Right cardiac atrium (tissue), 5 donors: Measurements from ENCODE around the gene CDYL. TPM values are rescaled to one million over a fixed set of nuclear protein-coding genes. Genes with fewer than 3 reads are reported as not detected.

Experiments
- ATAC-seq, 2 donors: fragments of 200-7000 bp; cut with Tn5 transposase; one replicate each; pipeline versions ENCODE4 v1.8.0 to v1.9.1; 2020; ENCODE audit warnings: moderate library complexity in 2 of 2, mild to moderate bottlenecking in 1 of 2
- DNase-seq, 3 donors: peaks; one replicate each; pipeline ENCODE4 v3.0.0-alpha.2; 2020
- H3K27ac ChIP-seq: one replicate; pipeline ENCODE4 v1.5.1; 2013; ENCODE audit warnings: mild to moderate bottlenecking, low read length, control low read depth, moderate library complexity
- H3K27me3 ChIP-seq: one replicate; pipeline ENCODE4 v1.6.1; 2013; ENCODE audit not compliant: control insufficient read depth, insufficient read depth
- H3K4me1 ChIP-seq: one replicate; pipeline ENCODE4 v1.6.1; 2013; ENCODE audit warnings: low read length; ENCODE audit not compliant: control insufficient read depth, insufficient read depth
- H3K4me3 ChIP-seq: one replicate; pipeline ENCODE4 v1.5.1; 2013; ENCODE audit warnings: low read length, control low read depth
- H3K9me3 ChIP-seq: one replicate; pipeline ENCODE4 v1.6.1; 2013; ENCODE audit warnings: low read length; ENCODE audit not compliant: control insufficient read depth
- WGBS: extraction: QIAGEN DNeasy Blood & Tissue Kit; methylation state at CpG from one replicate; pipeline ENCODE4 v1.1.7; 2013; 5-methylcytosine and 5-hydroxymethylcytosine counted together
- intact Hi-C, 4 donors: fragments of 100-400 bp; cut with DNase I; formaldehyde crosslinking; loops; one replicate each; pipeline versions ENCODE4 v1.11.0 to v1.14.0; 2022 to 2023
- polyA plus RNA-seq: library from polyadenylated mRNA; stranded (reverse); fragments of 200-250 nt; gene quantifications from one replicate; pipeline ENCODE4 v1.2.3, GENCODE V29; 2013
- total RNA-seq, 4 donors: library from RNA; stranded (reverse); fragmentation: NEBNext Ultra II Directional; extraction: Animal tissue kit (Norgen Biotek cat#: 25700); gene quantifications; one replicate each; pipeline ENCODE4 v1.2.1, GENCODE V29; 2021
- donor health status: healthy with polysubstance abuse.
- donor health status: DM: no; HTN: yes; CAD: no.
- donor health status: DM: no; HTN: no; CAD: no.
- donor health status: DM: no; HTN: yes; CAD: no; lungs with severe emphysema.
- donor health status: DM: yes; HTN: yes; CAD: no.

The CDYL gene
- total and polyA plus RNA-seq, 5 donors = 6.0 to 42.0 (median 36.1) TPM

DNA sequence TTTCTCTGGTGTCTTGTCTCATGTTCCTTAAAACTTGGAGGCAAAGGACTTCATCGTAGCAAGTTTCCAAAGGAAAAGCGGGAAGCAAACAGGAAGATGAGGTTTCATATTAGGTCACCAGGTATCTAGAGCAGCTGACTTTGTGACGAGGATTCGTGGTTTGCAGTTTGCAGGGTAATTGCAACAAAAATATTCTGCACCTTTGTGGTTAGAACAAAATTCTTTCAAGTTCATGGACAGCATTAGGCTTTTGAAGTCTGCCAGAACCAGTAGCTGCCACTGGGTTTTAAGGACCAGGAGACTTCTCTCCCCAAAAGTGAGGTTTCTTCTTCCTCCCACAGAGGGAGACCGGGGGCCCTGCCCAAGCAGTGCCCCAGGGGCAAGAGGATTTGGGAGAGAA lies 164.2 kb downstream of the CDYL start:
- intact Hi-C loops = no loop called here
- DNase-seq (no peak), ATAC-seq (no peak)
- H3K27me3 ChIP-seq = no peaks in the 10 kb centered on the region
- 73% methylated on average over 5 of the region's 5 CpGs for WGBS
- peaks cover 4% of the 10 kb centered on the region for H3K4me1 ChIP-seq
- no peak overlapping the region for H3K4me3 ChIP-seq
- no peak overlapping the region for H3K27ac ChIP-seq
- no peaks in the 10 kb centered on the region for H3K9me3 ChIP-seq

- ATAC-seq = peak; percentile 71 to 82
- intact Hi-C loops = no loop called here
- H3K27ac ChIP-seq = no peak overlapping the region
- H3K4me1 ChIP-seq = peaks cover 4% of the 10 kb centered on the region
- H3K9me3 ChIP-seq = no peaks in the 10 kb centered on the region
- WGBS = 40% methylated on average over 6 of the region's 6 CpGs
- DNase-seq = no peak
- H3K27me3 ChIP-seq = no peaks in the 10 kb centered on the region
- no peak overlapping the region for H3K4me3 ChIP-seq
Measured at GRCh38 chr6:4941782-4942672, 165.8 kb downstream of the CDYL start.

DNA sequence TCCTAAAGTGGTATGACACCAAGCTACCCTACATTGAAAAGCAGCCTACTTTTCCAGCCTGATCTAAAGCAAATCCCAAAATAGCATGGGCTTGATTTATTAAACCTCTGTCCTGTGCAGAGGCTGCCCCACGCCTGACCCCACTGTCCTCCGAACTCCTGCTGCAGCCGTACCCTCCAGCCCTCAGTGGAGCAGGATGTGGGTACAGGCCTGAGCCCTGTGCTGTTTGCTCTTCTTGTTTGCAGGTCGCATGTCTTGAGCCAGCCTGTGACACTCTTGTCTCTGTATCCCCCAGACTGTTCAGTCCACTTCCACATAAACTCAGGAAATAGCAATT lies 166.4 kb downstream of the CDYL start:
- no peak overlapping the region for H3K27ac ChIP-seq
- WGBS = 76% methylated on average over 4 of the region's 4 CpGs
- H3K4me3 ChIP-seq = no peak overlapping the region
- H3K9me3 ChIP-seq = no peaks in the 10 kb centered on the region
- ATAC-seq (peak; percentile 42 to 47), DNase-seq (no peak)
- H3K4me1 ChIP-seq = peaks cover 4% of the 10 kb centered on the region
- intact Hi-C loops = no loop called here
- H3K27me3 ChIP-seq = no peaks in the 10 kb centered on the region

DNA sequence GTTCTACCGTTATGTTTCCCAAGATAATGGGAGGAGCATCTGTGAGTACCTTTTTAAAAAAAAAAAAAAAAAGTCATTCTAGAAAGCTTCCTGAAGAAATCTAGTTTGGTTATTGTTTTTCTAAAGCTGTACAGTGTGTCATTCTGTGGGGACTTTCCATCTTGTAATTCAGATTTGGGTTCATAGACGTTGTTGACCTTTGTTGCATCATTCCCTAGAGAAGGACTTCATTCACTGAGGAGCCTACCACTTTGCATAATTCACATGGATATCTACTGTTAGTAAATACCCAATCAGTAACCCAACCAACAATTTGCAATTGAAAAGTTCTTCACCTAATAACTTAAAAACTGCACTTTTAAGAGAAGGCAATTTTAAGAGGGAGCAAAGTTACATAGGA lies 167.5 kb downstream of the CDYL start:
- no peak for DNase-seq
- Histone ChIP-seq H3K27ac (no peak overlapping the region), H3K9me3 (no peaks in the 10 kb centered on the region), H3K4me1 (peaks cover 4% of the 10 kb centered on the region), H3K27me3 (no peaks in the 10 kb centered on the region), H3K4me3 (no peak overlapping the region)
- intact Hi-C loops = no loop called here
- WGBS = 57% methylated on average over 2 of the region's 2 CpGs
- ATAC-seq = no peak

GRCh38 chr6:4944325-4944724 lies 168.1 kb downstream of the CDYL start:
- peaks cover 4% of the 10 kb centered on the region for H3K4me1 ChIP-seq
- DNase-seq (no peak), ATAC-seq (no peak)
- no peaks in the 10 kb centered on the region for H3K9me3 ChIP-seq
- intact Hi-C loops = no loop called here
- H3K27ac ChIP-seq = no peak overlapping the region
- H3K4me3 ChIP-seq = no peak overlapping the region
- no peaks in the 10 kb centered on the region for H3K27me3 ChIP-seq
- 96% methylated on average over 8 of the region's 8 CpGs for WGBS

DNA sequence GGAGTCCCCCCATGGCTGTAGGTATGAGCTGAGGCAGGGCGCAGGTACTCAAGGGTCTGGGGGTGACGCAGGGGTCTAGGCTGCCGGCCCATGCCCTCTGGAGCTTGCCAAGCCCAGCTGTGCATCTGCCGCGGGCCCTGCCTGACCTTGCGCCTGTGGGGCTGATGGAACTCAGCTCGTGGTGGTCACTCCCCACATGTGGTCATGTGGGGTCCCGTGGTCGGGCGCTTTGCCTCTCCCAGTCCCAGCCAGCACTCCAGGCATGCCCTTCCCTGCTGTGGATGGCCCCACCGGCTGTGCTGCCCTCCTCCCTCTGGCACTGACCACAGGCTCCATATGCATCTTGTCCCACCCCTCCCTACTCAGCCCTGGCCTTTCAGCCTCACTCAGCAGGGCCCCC lies 170.3 kb downstream of the CDYL start:
- Histone ChIP-seq H3K27ac (no peak overlapping the region), H3K4me3 (no peak overlapping the region), H3K9me3 (no peaks in the 10 kb centered on the region), H3K27me3 (no peaks in the 10 kb centered on the region), H3K4me1 (peaks cover 4% of the 10 kb centered on the region)
- ATAC-seq = peak in 1 of 2 donors; percentile 10
- DNase-seq = no peak
- 91% methylated on average over 11 of the region's 11 CpGs for WGBS
- intact Hi-C loops = no loop called here

DNA sequence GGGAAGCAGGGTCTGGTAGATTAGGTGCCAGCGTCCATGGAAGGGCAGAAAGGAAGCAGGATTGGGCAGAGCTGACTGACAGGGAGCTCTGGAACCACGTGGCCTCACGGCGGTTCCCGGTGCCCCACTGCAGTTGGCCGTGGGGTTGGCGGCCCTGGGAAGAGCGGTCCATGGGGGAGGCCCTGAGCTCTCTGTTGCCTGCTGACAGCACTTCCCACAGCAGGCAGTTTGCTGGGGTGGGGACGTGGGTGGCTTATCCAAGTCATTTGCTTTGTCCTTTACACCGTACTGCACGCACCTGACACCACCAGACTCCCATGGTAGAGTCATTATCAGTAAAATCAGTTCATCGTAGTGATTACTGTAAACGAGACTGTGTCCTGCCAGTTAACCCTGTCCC lies 171.5 kb downstream of the CDYL start:
- H3K9me3 ChIP-seq = no peaks in the 10 kb centered on the region
- ATAC-seq (no peak), DNase-seq (peak in 1 of 3 donors; percentile 41)
- no peaks in the 10 kb centered on the region for H3K27me3 ChIP-seq
- WGBS = 86% methylated on average over 13 of the region's 13 CpGs
- peaks cover 3% of the 10 kb centered on the region for H3K4me1 ChIP-seq
- intact Hi-C loops = no loop called here
- H3K4me3 ChIP-seq = no peak overlapping the region
- no peak overlapping the region for H3K27ac ChIP-seq

DNA sequence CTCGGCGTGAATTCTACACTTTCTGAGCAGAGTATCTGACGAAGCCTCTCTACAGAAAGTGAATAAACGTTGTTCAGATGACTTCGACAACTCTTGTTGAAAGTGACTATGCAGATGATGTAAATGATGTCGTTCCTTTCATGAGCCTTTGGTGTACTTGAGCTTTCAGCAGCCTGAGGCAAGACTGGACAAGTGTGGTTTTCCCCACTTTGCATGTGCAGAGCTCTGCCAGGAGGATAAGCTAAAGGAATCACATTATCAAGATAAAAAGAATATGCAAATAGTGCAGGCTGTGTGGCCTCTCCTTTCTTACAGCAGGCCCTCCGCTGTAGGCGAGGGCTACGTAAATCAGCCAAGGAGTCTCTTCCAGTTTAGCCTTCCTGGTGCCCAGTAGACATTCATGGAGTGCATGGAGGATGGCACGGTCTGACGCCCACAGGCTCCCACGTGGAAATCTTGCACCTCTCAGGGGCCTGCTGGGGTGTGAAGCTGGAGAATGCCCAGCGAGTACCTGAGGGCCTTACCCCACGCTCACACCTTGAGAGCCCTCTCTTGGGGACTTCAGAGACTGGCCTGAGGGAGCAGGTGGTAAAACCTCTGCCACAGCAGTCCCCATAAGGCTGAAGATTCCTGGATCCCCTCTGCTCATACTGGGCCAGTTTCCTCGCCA lies 172.7 kb downstream of the CDYL start:
- ATAC-seq = no peak
- intact Hi-C loops = no loop called here
- 86% methylated on average over 15 of the region's 15 CpGs for WGBS
- DNase-seq = no peak
- H3K27ac ChIP-seq = no peak overlapping the region
- no peaks in the 10 kb centered on the region for H3K9me3 ChIP-seq
- H3K4me1 ChIP-seq = no peaks in the 10 kb centered on the region
- no peaks in the 10 kb centered on the region for H3K27me3 ChIP-seq
- no peak overlapping the region for H3K4me3 ChIP-seq

- no peaks in the 10 kb centered on the region for H3K4me1 ChIP-seq
- no peaks in the 10 kb centered on the region for H3K27me3 ChIP-seq
- H3K4me3 ChIP-seq = no peak overlapping the region
- no peak overlapping the region for H3K27ac ChIP-seq
- WGBS = 98% methylated on average over 11 of the region's 11 CpGs
- DNase-seq = no peak
- no peak for ATAC-seq
- no peaks in the 10 kb centered on the region for H3K9me3 ChIP-seq
- intact Hi-C loops = no loop called here
Measured at GRCh38 chr6:4950076-4950475, 173.9 kb downstream of the CDYL start.

- Histone ChIP-seq H3K27ac (no peak overlapping the region), H3K9me3 (no peaks in the 10 kb centered on the region), H3K4me3 (no peak overlapping the region), H3K27me3 (no peaks in the 10 kb centered on the region), H3K4me1 (no peaks in the 10 kb centered on the region)
- 92% methylated on average over 14 of the region's 14 CpGs for WGBS
- intact Hi-C loops = no loop called here
- no peak for ATAC-seq
- no peak for DNase-seq
Measured at GRCh38 chr6:4950836-4951533, 174.8 kb downstream of the CDYL start.

DNA sequence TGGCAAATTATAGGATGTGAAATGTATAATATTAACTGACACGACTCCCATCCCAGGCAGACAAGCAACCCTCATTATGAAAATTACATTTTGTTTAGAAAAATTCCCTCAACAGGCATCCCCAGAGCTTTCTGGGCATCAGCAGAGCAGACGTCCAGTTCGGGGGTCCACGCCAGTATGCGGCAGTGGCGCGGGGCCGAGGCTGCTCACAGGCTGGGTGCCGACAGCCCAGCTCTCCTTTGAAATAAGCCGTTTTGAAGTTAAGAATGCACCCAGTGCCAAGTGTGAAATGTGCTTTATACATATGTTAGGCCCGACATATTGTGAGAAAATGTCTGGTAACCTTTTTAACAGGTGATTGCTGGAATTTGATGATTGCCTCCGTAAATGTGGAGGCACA lies 177.2 kb downstream of the CDYL start:
- ATAC-seq (no peak), DNase-seq (no peak)
- no peaks in the 10 kb centered on the region for H3K4me1 ChIP-seq
- no peaks in the 10 kb centered on the region for H3K27me3 ChIP-seq
- 94% methylated on average over 12 of the region's 12 CpGs for WGBS
- intact Hi-C loops = no loop called here
- no peak overlapping the region for H3K4me3 ChIP-seq
- no peaks in the 10 kb centered on the region for H3K9me3 ChIP-seq
- no peak overlapping the region for H3K27ac ChIP-seq
